H9 (cell line): ENCODE data around the gene OR1J1. TPM values are rescaled to one million over a fixed set of nuclear protein-coding genes. Genes with fewer than 3 reads are reported as not detected.

Experiments used
- DNase-seq: peaks from one replicate; pipeline ENCODE4 v3.0.0-alpha.2; 2017
- H2AFZ ChIP-seq: one replicate; pipeline ENCODE4 v1.6.1; 2013; ENCODE audit warnings: mild to moderate bottlenecking, low read length, control low read depth, moderate library complexity
- H2AK5ac ChIP-seq: 2 replicates; pipeline ENCODE4 v1.6.1; 2013; ENCODE audit warnings: low read length, control low read depth, mixed read lengths; ENCODE audit not compliant: insufficient read length
- H2BK120ac ChIP-seq: one replicate; pipeline ENCODE4 v1.6.1; 2013; ENCODE audit warnings: low read depth, mild to moderate bottlenecking, low read length, control low read depth, inconsistent platforms; ENCODE audit not compliant: poor library complexity, severe bottlenecking
- H2BK12ac ChIP-seq: 2 replicates; pipeline ENCODE4 v1.6.1; 2013; ENCODE audit warnings: low read length, control low read depth, mixed read lengths, low read depth; ENCODE audit not compliant: insufficient read length
- H2BK15ac ChIP-seq: 2 replicates; pipeline ENCODE4 v1.6.1; 2013; ENCODE audit warnings: low read depth, low read length, control low read depth
- H2BK20ac ChIP-seq: one replicate; pipeline ENCODE4 v1.6.1; 2013; ENCODE audit warnings: low read depth, mild to moderate bottlenecking, low read length, control low read depth, inconsistent platforms; ENCODE audit not compliant: poor library complexity, severe bottlenecking
- H2BK5ac ChIP-seq: 2 replicates; pipeline ENCODE4 v1.6.1; 2013; ENCODE audit warnings: low read length, control low read depth, mixed read lengths; ENCODE audit not compliant: insufficient read length
- H3K14ac ChIP-seq: 2 replicates; pipeline ENCODE4 v1.6.1; 2013; ENCODE audit warnings: low read length, control low read depth; ENCODE audit not compliant: insufficient read depth
- H3K18ac ChIP-seq: 2 replicates; pipeline ENCODE4 v1.6.1; 2013; ENCODE audit warnings: low read depth, mild to moderate bottlenecking, mixed read lengths, low read length, control low read depth; ENCODE audit not compliant: insufficient read length
- H3K23ac ChIP-seq: 2 replicates; pipeline ENCODE4 v1.6.1; 2013; ENCODE audit warnings: low read length, control low read depth, mixed read lengths, low read depth; ENCODE audit not compliant: insufficient read length
- H3K23me2 ChIP-seq: 2 replicates; pipeline ENCODE4 v1.6.1; 2013; ENCODE audit warnings: low read depth, mild to moderate bottlenecking, mixed read lengths, low read length, control low read depth; ENCODE audit not compliant: insufficient read length, poor library complexity, severe bottlenecking
- H3K27ac ChIP-seq: 2 replicates; pipeline ENCODE4 v1.5.1; 2013; ENCODE audit warnings: low read length, control low read depth, mixed read lengths, low read depth; ENCODE audit not compliant: insufficient read length
- H3K27me3 ChIP-seq: 2 replicates; pipeline ENCODE4 v1.6.1; 2013; ENCODE audit warnings: low read length, control low read depth, inconsistent platforms; ENCODE audit not compliant: insufficient read depth
- H3K4ac ChIP-seq: 2 replicates; pipeline ENCODE4 v1.6.1; 2013; ENCODE audit warnings: low read depth, mild to moderate bottlenecking, control low read depth, inconsistent platforms, low read length, moderate library complexity
- H3K4me1 ChIP-seq: 2 replicates; pipeline ENCODE4 v1.6.1; 2013; ENCODE audit warnings: low read length, control low read depth, inconsistent platforms; ENCODE audit not compliant: insufficient read depth
- H3K4me2 ChIP-seq: 2 replicates; pipeline ENCODE4 v1.6.1; 2013; ENCODE audit warnings: low read length, control low read depth, mixed read lengths; ENCODE audit not compliant: insufficient read length, insufficient read depth
- H3K56ac ChIP-seq: 2 replicates; pipeline ENCODE4 v1.6.1; 2013; ENCODE audit warnings: low read depth, mild to moderate bottlenecking, mixed read lengths, low read length, control low read depth; ENCODE audit not compliant: insufficient read length
- H3K79me1 ChIP-seq: 2 replicates; pipeline ENCODE4 v1.6.1; 2013; ENCODE audit warnings: low read depth, mild to moderate bottlenecking, moderate library complexity, low read length, control low read depth, inconsistent platforms; ENCODE audit not compliant: insufficient read depth, poor library complexity, severe bottlenecking
- H3K79me2 ChIP-seq: 2 replicates; pipeline ENCODE4 v1.6.1; 2013; ENCODE audit warnings: low read length, control low read depth, inconsistent platforms; ENCODE audit not compliant: insufficient read depth
- H3K9ac ChIP-seq: 2 replicates; pipeline ENCODE4 v1.6.1; 2013; ENCODE audit warnings: low read length, control low read depth, mixed read lengths; ENCODE audit not compliant: insufficient read length; ENCODE audit errors: extremely low read depth
- H3K9me3 ChIP-seq: one replicate; pipeline ENCODE4 v1.6.1; 2013; ENCODE audit warnings: low read depth, low read length, inconsistent platforms; ENCODE audit not compliant: control insufficient read depth
- H3T11ph ChIP-seq: one replicate; pipeline ENCODE4 v1.6.1; 2013; ENCODE audit warnings: mild to moderate bottlenecking, low read length, control low read depth, inconsistent platforms
- H4K20me1 ChIP-seq: one replicate; pipeline ENCODE4 v1.6.1; 2013; ENCODE audit not compliant: control insufficient read depth, insufficient read length, insufficient read depth
- H4K5ac ChIP-seq: 2 replicates; pipeline ENCODE4 v1.6.1; 2013; ENCODE audit warnings: low read depth, mild to moderate bottlenecking, mixed read lengths, low read length, control low read depth; ENCODE audit not compliant: insufficient read length
- H4K8ac ChIP-seq: replicated peaks from 2 replicates; pipeline ENCODE4 v1.6.1; 2013; ENCODE audit warnings: low read length, control low read depth, mixed read lengths, low read depth; ENCODE audit not compliant: insufficient read length
- H4K91ac ChIP-seq: 2 replicates; pipeline ENCODE4 v1.6.1; 2013; ENCODE audit warnings: low read depth, mild to moderate bottlenecking, moderate library complexity, mixed read lengths, low read length, control low read depth; ENCODE audit not compliant: insufficient read length
- H3K27ac Mint-ChIP-seq, 3 experiments: 2 replicates in 2 of 3; 3 replicates in 1 of 3; pipeline ENCODE4 v1.8.0; 2020 to 2021; ENCODE audit warnings: mixed read lengths in 3 of 3, mild to moderate bottlenecking in 1 of 3, moderate library complexity in 1 of 3
- H3K27me3 Mint-ChIP-seq: 2 replicates; pipeline ENCODE4 v1.8.0; 2021; ENCODE audit warnings: low read depth, mild to moderate bottlenecking, moderate library complexity, mixed read lengths
- H3K36me3 Mint-ChIP-seq, 3 experiments: 2 replicates in 2 of 3; 3 replicates in 1 of 3; pipeline ENCODE4 v1.8.0; 2020 to 2021; ENCODE audit warnings: low read depth in 3 of 3, mixed read lengths in 3 of 3; ENCODE audit not compliant: insufficient read depth in 1 of 3
- H3K4me1 Mint-ChIP-seq, 2 experiments: 2 replicates each; pipeline ENCODE4 v1.8.0; 2020; ENCODE audit warnings: mixed read lengths in 2 of 2
- H3K4me3 Mint-ChIP-seq, 2 experiments: 2 replicates in 1 of 2; 3 replicates in 1 of 2; pipeline ENCODE4 v1.8.0; 2020 to 2021; ENCODE audit warnings: mild to moderate bottlenecking in 2 of 2, mixed read lengths in 2 of 2, moderate library complexity in 1 of 2
- H3K9me3 Mint-ChIP-seq, 2 experiments: 2 replicates in 1 of 2; 3 replicates in 1 of 2; pipeline ENCODE4 v1.8.0; 2020; ENCODE audit warnings: mild to moderate bottlenecking in 2 of 2, mixed read lengths in 2 of 2, moderate library complexity in 1 of 2
- WGBS: extraction: QIAGEN DNeasy Blood & Tissue Kit; methylation state at CpG from one replicate; pipeline ENCODE4 v1.1.7; 2013; ENCODE audit warnings: missing lambda C conversion rate, low lambda C conversion rate, mixed read lengths; ENCODE audit not compliant: insufficient read length; ENCODE audit errors: extremely low coverage; 5-methylcytosine and 5-hydroxymethylcytosine counted together
- total RNA-seq: library from RNA; stranded (reverse); gene quantifications from 2 replicates; pipeline ENCODE4 v1.2.1, GENCODE V29; 2021
- TF ChIP-seq, protein P1 (sequence below): fragments of 200-600 bp; sonication (generic); conservative IDR thresholded peaks from 3 replicates; pipeline ENCODE4 v1.8.0; 2021; ENCODE audit warnings: antibody characterized with exemption, mild to moderate bottlenecking

The OR1J1 gene
- total RNA-seq, 1 experiment from 2014 or later: not detected

DNA sequence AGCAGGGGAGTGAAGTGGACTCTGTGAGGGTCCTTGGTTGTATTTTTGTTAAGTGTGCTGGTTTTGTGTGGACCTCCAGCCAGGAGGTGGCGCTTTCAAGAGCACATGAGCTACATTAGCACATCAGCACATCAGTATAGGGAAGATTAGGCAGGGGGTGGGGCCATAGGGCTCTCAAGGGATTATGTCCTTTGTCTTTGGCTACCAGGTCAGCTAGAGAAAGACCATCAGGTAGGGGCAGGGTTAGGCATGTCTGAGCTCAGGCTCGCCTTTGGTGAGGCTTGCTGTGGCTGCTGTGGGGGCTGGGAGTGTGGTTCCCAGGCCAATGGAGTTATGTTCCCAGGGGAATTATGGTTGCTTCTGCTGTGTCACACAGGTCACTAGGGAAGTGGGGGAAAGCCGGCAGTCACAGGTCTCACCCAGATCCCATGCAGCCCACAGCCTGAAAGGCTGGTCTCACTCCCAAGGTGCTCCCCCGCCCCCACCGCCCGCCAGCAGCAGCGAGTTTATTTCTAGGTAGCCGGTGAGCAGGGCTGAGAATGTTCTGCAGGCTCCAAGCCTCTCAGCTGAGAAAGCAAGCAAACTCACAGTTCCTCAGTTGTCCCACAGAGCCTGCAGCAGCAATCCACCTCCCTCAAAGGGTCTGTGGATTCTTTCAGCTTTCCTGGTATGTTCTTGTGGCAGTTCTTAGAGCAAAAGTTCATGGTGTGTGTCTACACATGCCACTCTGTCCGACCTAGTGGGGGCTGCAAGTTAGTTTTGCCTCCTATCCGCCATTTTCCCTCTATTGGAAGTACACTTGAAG is 13.7 kb downstream of the OR1J1 start:
- Histone ChIP-seq H2AFZ (no peak overlapping the region), H4K5ac (no peak overlapping the region), H3K56ac (no peak overlapping the region), H2BK120ac (no peak overlapping the region), H3K27ac (no peak overlapping the region), H3K9ac (no peak overlapping the region), H3K14ac (no peak overlapping the region; the same call in 1 of the 2 replicates), H2BK5ac (no peak overlapping the region), H3K9me3 (peaks cover 6% of the 10 kb centered on the region), H3T11ph (no peak overlapping the region), H3K4me1 (no peaks in the 10 kb centered on the region), H2BK12ac (no peak overlapping the region), H3K18ac (no peak overlapping the region), H4K91ac (no peak overlapping the region), H4K8ac (no peak overlapping the region), H2BK20ac (no peak overlapping the region), H3K23me2 (no peaks in the 10 kb centered on the region), H3K4ac (no peak overlapping the region), H3K23ac (no peak overlapping the region), H3K79me1 (no peaks in the 10 kb centered on the region), H3K27me3 (no peaks in the 10 kb centered on the region), H2AK5ac (no peak overlapping the region), H4K20me1 (no peaks in the 10 kb centered on the region), H3K79me2 (no peaks in the 10 kb centered on the region), H2BK15ac (no peak overlapping the region), H3K4me2 (no peak overlapping the region)
- no peaks in the 10 kb centered on the region; a peak in 1 of 7 replicates for H3K36me3 Mint-ChIP-seq
- no CpG with 5 or more reads among the region's 10 CpGs for WGBS
- peaks cover 5% of the 10 kb centered on the region in 2 experiments; a peak in 2 of 4 replicates for H3K4me1 Mint-ChIP-seq
- peak overlapping the region in 1 of 3 experiments; percentile 92; a peak in 3 of 7 replicates for H3K27ac Mint-ChIP-seq
- TF ChIP-seq, protein P1, sequence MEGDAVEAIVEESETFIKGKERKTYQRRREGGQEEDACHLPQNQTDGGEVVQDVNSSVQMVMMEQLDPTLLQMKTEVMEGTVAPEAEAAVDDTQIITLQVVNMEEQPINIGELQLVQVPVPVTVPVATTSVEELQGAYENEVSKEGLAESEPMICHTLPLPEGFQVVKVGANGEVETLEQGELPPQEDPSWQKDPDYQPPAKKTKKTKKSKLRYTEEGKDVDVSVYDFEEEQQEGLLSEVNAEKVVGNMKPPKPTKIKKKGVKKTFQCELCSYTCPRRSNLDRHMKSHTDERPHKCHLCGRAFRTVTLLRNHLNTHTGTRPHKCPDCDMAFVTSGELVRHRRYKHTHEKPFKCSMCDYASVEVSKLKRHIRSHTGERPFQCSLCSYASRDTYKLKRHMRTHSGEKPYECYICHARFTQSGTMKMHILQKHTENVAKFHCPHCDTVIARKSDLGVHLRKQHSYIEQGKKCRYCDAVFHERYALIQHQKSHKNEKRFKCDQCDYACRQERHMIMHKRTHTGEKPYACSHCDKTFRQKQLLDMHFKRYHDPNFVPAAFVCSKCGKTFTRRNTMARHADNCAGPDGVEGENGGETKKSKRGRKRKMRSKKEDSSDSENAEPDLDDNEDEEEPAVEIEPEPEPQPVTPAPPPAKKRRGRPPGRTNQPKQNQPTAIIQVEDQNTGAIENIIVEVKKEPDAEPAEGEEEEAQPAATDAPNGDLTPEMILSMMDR: peak; percentile 55; the same call in 2 of the 3 replicates
- peaks cover 34 to 55% of the 10 kb centered on the region in 2 experiments for H3K9me3 Mint-ChIP-seq
- H3K27me3 Mint-ChIP-seq: peaks cover 11% of the 10 kb centered on the region
- peak; percentile 74 for DNase-seq
- H3K4me3 Mint-ChIP-seq: peak overlapping the region in 1 of 2 experiments; percentile 56; a peak in 2 of 5 replicates
